NT2/D1 (cell line): ENCODE measurements around the gene SULT1A3.
"Not testable (repeated sequence)": the region's sequence is repeated elsewhere in the genome, so short reads cannot be mapped to it uniquely, and the experiment has no call there.

Experiments
- YY1 ChIP-seq: IDR thresholded peaks from 2 replicates; pipeline ENCODE4 v1.6.1; 2011; ENCODE audit not compliant: insufficient read length, insufficient read depth
- ZNF274 ChIP-seq: IDR thresholded peaks from 2 replicates; pipeline ENCODE4 v1.6.1; 2011; ENCODE audit warnings: mild to moderate bottlenecking, low read depth, low read length

GRCh38 chr16:30211414-30211813 is 12.4 kb downstream of the SULT1A3 start:
- TF ChIP-seq ZNF274, YY1: not testable (repeated sequence)
